ENCODE data around the gene NELFB. TPM values are rescaled to one million over a fixed set of nuclear protein-coding genes. Genes with fewer than 3 reads are reported as not detected.

The NELFB gene
- total RNA-seq, 1 donor from 2014 or later = 33.9 TPM

GRCh38 chr9:137228968-137229896 lies 25.9 kb upstream of the NELFB start:
- H3K36me3 ChIP-seq (ENCODE audit: control insufficient read depth in 3 of 3, insufficient read depth in 3 of 3, low read length in 3 of 3) = no peaks in the 10 kb centered on the region
- H3K4me3 ChIP-seq (ENCODE audit: low read length in 3 of 3) = no peak overlapping the region
- no peaks in the 10 kb centered on the region for H3K9me3 ChIP-seq (ENCODE audit: control insufficient read depth in 3 of 3, low read length in 3 of 3)
- peaks cover 48 to 62% (median 60%) of the 10 kb centered on the region in 3 donors for H3K27me3 ChIP-seq (ENCODE audit: control insufficient read depth in 3 of 3, insufficient read depth in 3 of 3, low read length in 3 of 3)
- H3K27ac ChIP-seq (ENCODE audit: low read depth, low read length) = no peak overlapping the region
- peaks cover 0 to 13% (median under 1%) of the 10 kb centered on the region in 3 donors for H3K4me1 ChIP-seq (ENCODE audit: control insufficient read depth in 3 of 3, insufficient read depth in 3 of 3, low read length in 3 of 3)
- no peak overlapping the region for H3K9ac ChIP-seq (ENCODE audit: low read depth in 1 of 3, low read length in 3 of 3)

GRCh38 chr9:137229903-137230704 lies 25.0 kb upstream of the NELFB start:
- Histone ChIP-seq H3K27ac (ENCODE audit: low read depth, low read length) (no peak overlapping the region), H3K4me1 (ENCODE audit: control insufficient read depth in 3 of 3, insufficient read depth in 3 of 3, low read length in 3 of 3) (peaks cover 0 to 8% (median 0%) of the 10 kb centered on the region in 3 donors), H3K4me3 (ENCODE audit: low read length in 3 of 3) (no peak overlapping the region), H3K9me3 (ENCODE audit: control insufficient read depth in 3 of 3, low read length in 3 of 3) (no peaks in the 10 kb centered on the region), H3K36me3 (ENCODE audit: control insufficient read depth in 3 of 3, insufficient read depth in 3 of 3, low read length in 3 of 3) (no peaks in the 10 kb centered on the region), H3K9ac (ENCODE audit: low read depth in 1 of 3, low read length in 3 of 3) (no peak overlapping the region), H3K27me3 (ENCODE audit: control insufficient read depth in 3 of 3, insufficient read depth in 3 of 3, low read length in 3 of 3) (peaks cover 48 to 68% (median 67%) of the 10 kb centered on the region in 3 donors)

- peaks cover under 1 to 15% (median 3%) of the 10 kb centered on the region in 3 donors for H3K4me1 ChIP-seq (ENCODE audit: control insufficient read depth in 3 of 3, insufficient read depth in 3 of 3, low read length in 3 of 3)
- no peaks in the 10 kb centered on the region for H3K9me3 ChIP-seq (ENCODE audit: control insufficient read depth in 3 of 3, low read length in 3 of 3)
- H3K27ac ChIP-seq (ENCODE audit: low read depth, low read length) = no peak within 1 kb of the TSS
- H3K27me3 ChIP-seq (ENCODE audit: control insufficient read depth in 3 of 3, insufficient read depth in 3 of 3, low read length in 3 of 3) = peaks cover 48 to 71% (median 67%) of the 10 kb centered on the region in 3 donors
- H3K36me3 ChIP-seq (ENCODE audit: control insufficient read depth in 3 of 3, insufficient read depth in 3 of 3, low read length in 3 of 3) = no peaks in the 10 kb centered on the region
- no peak within 1 kb of the TSS for H3K9ac ChIP-seq (ENCODE audit: low read depth in 1 of 3, low read length in 3 of 3)
- no peak within 1 kb of the TSS for H3K4me3 ChIP-seq (ENCODE audit: low read length in 3 of 3)
Measured at GRCh38 chr9:137230705-137231371, 24.3 kb upstream of the NELFB start, which contains the start of gene SLC34A3. Gene SLC34A3 (plus strand): TSS chr9:137230901. CDS start chr9:137231703, 802 bp downstream.

- no peak overlapping the region for H3K4me3 ChIP-seq (ENCODE audit: low read length in 3 of 3)
- no peaks in the 10 kb centered on the region for H3K36me3 ChIP-seq (ENCODE audit: control insufficient read depth in 3 of 3, insufficient read depth in 3 of 3, low read length in 3 of 3)
- H3K4me1 ChIP-seq (ENCODE audit: control insufficient read depth in 3 of 3, insufficient read depth in 3 of 3, low read length in 3 of 3) = peaks cover 6 to 21% (median 10%) of the 10 kb centered on the region in 3 donors
- no peaks in the 10 kb centered on the region for H3K9me3 ChIP-seq (ENCODE audit: control insufficient read depth in 3 of 3, low read length in 3 of 3)
- H3K27ac ChIP-seq (ENCODE audit: low read depth, low read length) = no peak overlapping the region
- no peak overlapping the region for H3K9ac ChIP-seq (ENCODE audit: low read depth in 1 of 3, low read length in 3 of 3)
- peaks cover 44 to 65% (median 63%) of the 10 kb centered on the region in 3 donors for H3K27me3 ChIP-seq (ENCODE audit: control insufficient read depth in 3 of 3, insufficient read depth in 3 of 3, low read length in 3 of 3)
Measured at GRCh38 chr9:137231372-137232039, 23.6 kb upstream of the NELFB start.

GRCh38 chr9:137232101-137232500 lies 23.0 kb upstream of the NELFB start:
- Histone ChIP-seq H3K9me3 (ENCODE audit: control insufficient read depth in 3 of 3, low read length in 3 of 3) (no peaks in the 10 kb centered on the region), H3K9ac (ENCODE audit: low read depth in 1 of 3, low read length in 3 of 3) (no peak overlapping the region), H3K36me3 (ENCODE audit: control insufficient read depth in 3 of 3, insufficient read depth in 3 of 3, low read length in 3 of 3) (no peaks in the 10 kb centered on the region), H3K4me3 (ENCODE audit: low read length in 3 of 3) (no peak overlapping the region), H3K4me1 (ENCODE audit: control insufficient read depth in 3 of 3, insufficient read depth in 3 of 3, low read length in 3 of 3) (peaks cover 12 to 25% (median 16%) of the 10 kb centered on the region in 3 donors), H3K27ac (ENCODE audit: low read depth, low read length) (no peak overlapping the region), H3K27me3 (ENCODE audit: control insufficient read depth in 3 of 3, insufficient read depth in 3 of 3, low read length in 3 of 3) (peaks cover 38 to 60% (median 59%) of the 10 kb centered on the region in 3 donors)

GRCh38 chr9:137232510-137232909 lies 22.6 kb upstream of the NELFB start:
- H3K27me3 ChIP-seq (ENCODE audit: control insufficient read depth in 3 of 3, insufficient read depth in 3 of 3, low read length in 3 of 3) = peaks cover 34 to 60% (median 55%) of the 10 kb centered on the region in 3 donors
- no peak overlapping the region for H3K27ac ChIP-seq (ENCODE audit: low read depth, low read length)
- no peaks in the 10 kb centered on the region for H3K9me3 ChIP-seq (ENCODE audit: control insufficient read depth in 3 of 3, low read length in 3 of 3)
- H3K4me1 ChIP-seq (ENCODE audit: control insufficient read depth in 3 of 3, insufficient read depth in 3 of 3, low read length in 3 of 3) = peaks cover 16 to 25% (median 20%) of the 10 kb centered on the region in 3 donors
- H3K4me3 ChIP-seq (ENCODE audit: low read length in 3 of 3) = no peak overlapping the region
- H3K9ac ChIP-seq (ENCODE audit: low read depth in 1 of 3, low read length in 3 of 3) = no peak overlapping the region
- H3K36me3 ChIP-seq (ENCODE audit: control insufficient read depth in 3 of 3, insufficient read depth in 3 of 3, low read length in 3 of 3) = no peaks in the 10 kb centered on the region

GRCh38 chr9:137233143-137233980 lies 21.8 kb upstream of the NELFB start:
- Histone ChIP-seq H3K9me3 (ENCODE audit: control insufficient read depth in 3 of 3, low read length in 3 of 3) (no peaks in the 10 kb centered on the region), H3K27ac (ENCODE audit: low read depth, low read length) (no peak overlapping the region), H3K4me1 (ENCODE audit: control insufficient read depth in 3 of 3, insufficient read depth in 3 of 3, low read length in 3 of 3) (peaks cover 24 to 33% (median 29%) of the 10 kb centered on the region in 3 donors), H3K27me3 (ENCODE audit: control insufficient read depth in 3 of 3, insufficient read depth in 3 of 3, low read length in 3 of 3) (peaks cover 29 to 55% (median 50%) of the 10 kb centered on the region in 3 donors), H3K36me3 (ENCODE audit: control insufficient read depth in 3 of 3, insufficient read depth in 3 of 3, low read length in 3 of 3) (no peaks in the 10 kb centered on the region), H3K9ac (ENCODE audit: low read depth in 1 of 3, low read length in 3 of 3) (no peak overlapping the region), H3K4me3 (ENCODE audit: low read length in 3 of 3) (no peak overlapping the region)

- Histone ChIP-seq H3K27me3 (ENCODE audit: control insufficient read depth in 3 of 3, insufficient read depth in 3 of 3, low read length in 3 of 3) (peaks cover 22 to 47% (median 42%) of the 10 kb centered on the region in 3 donors), H3K4me1 (ENCODE audit: control insufficient read depth in 3 of 3, insufficient read depth in 3 of 3, low read length in 3 of 3) (peaks cover 32 to 41% (median 37%) of the 10 kb centered on the region in 3 donors), H3K9ac (ENCODE audit: low read depth in 1 of 3, low read length in 3 of 3) (no peak overlapping the region), H3K27ac (ENCODE audit: low read depth, low read length) (no peak overlapping the region), H3K9me3 (ENCODE audit: control insufficient read depth in 3 of 3, low read length in 3 of 3) (no peaks in the 10 kb centered on the region), H3K4me3 (ENCODE audit: low read length in 3 of 3) (no peak overlapping the region), H3K36me3 (ENCODE audit: control insufficient read depth in 3 of 3, insufficient read depth in 3 of 3, low read length in 3 of 3) (no peaks in the 10 kb centered on the region)
Measured at GRCh38 chr9:137234055-137234697, 21.0 kb upstream of the NELFB start.
